ENCODE measurements around the gene ACSM5.
"Not testable (repeated sequence)": the region's sequence is repeated elsewhere in the genome, so short reads cannot be mapped to it uniquely, and the experiment has no call there.

The ACSM5 gene

GRCh38 chr16:20404637-20405036 lies 4.7 kb upstream of the ACSM5 start, which contains the start of gene PDILT:
PDILT (minus strand) TSS chr16:20404737; CDS start chr16:20399300, 5,437 bp downstream.
- TF ChIP-seq CTCF (IDR thresholded peaks at IDR 0.05; ENCODE audit: low read depth, low read length, missing control alignments) = no peak
- no peak within 1 kb of the TSS for H3K4me3 ChIP-seq (ENCODE audit: low read depth, low read length)
- no peak for DNase-seq (ENCODE audit: low read depth)
- in situ Hi-C loops (cut with HindIII; ENCODE audit: low sequenced_read_pairs) = no loop called here

- in situ Hi-C loops (cut with HindIII; ENCODE audit: low sequenced_read_pairs) = no loop called here
- TF ChIP-seq CTCF (IDR thresholded peaks at IDR 0.05; ENCODE audit: low read depth, low read length, missing control alignments) = no peak
- H3K4me3 ChIP-seq (ENCODE audit: low read depth, low read length) = no peak overlapping the region
- DNase-seq (ENCODE audit: low read depth) = no peak
Observed at GRCh38 chr16:20410121-20410723, 888 bp downstream of the ACSM5 start.

- in situ Hi-C loops (cut with HindIII; ENCODE audit: low sequenced_read_pairs) = no loop called here
- TF ChIP-seq CTCF (IDR thresholded peaks at IDR 0.05; ENCODE audit: low read depth, low read length, missing control alignments) = no peak
- no peak for DNase-seq (ENCODE audit: low read depth)
- H3K4me3 ChIP-seq (ENCODE audit: low read depth, low read length) = no peak overlapping the region
Observed at GRCh38 chr16:20411055-20411454, 1.7 kb downstream of the ACSM5 start.

GRCh38 chr16:20415541-20415940 lies 6.2 kb downstream of the ACSM5 start:
- no peak for DNase-seq (ENCODE audit: low read depth)
- in situ Hi-C loops (cut with HindIII; ENCODE audit: low sequenced_read_pairs) = no loop called here
- no peak for TF ChIP-seq CTCF (IDR thresholded peaks at IDR 0.05; ENCODE audit: low read depth, low read length, missing control alignments)
- no peak overlapping the region for H3K4me3 ChIP-seq (ENCODE audit: low read depth, low read length)

- DNase-seq (ENCODE audit: low read depth); in situ Hi-C loops (cut with HindIII; ENCODE audit: low sequenced_read_pairs); H3K4me3 ChIP-seq (ENCODE audit: low read depth, low read length): not testable (repeated sequence)
Observed at GRCh38 chr16:20419093-20419492, 9.8 kb downstream of the ACSM5 start.

GRCh38 chr16:20421748-20422147 lies 12.4 kb downstream of the ACSM5 start:
- H3K4me3 ChIP-seq (ENCODE audit: low read depth, low read length); in situ Hi-C loops (cut with HindIII; ENCODE audit: low sequenced_read_pairs); DNase-seq (ENCODE audit: low read depth): not testable (repeated sequence)

- DNase-seq (ENCODE audit: low read depth); in situ Hi-C loops (cut with HindIII; ENCODE audit: low sequenced_read_pairs); H3K4me3 ChIP-seq (ENCODE audit: low read depth, low read length): not testable (repeated sequence)
Observed at GRCh38 chr16:20423772-20424128, 14.4 kb downstream of the ACSM5 start.

GRCh38 chr16:20424129-20424866 lies 15.0 kb downstream of the ACSM5 start:
- DNase-seq (ENCODE audit: low read depth) = no peak
- in situ Hi-C loops (cut with HindIII; ENCODE audit: low sequenced_read_pairs) = no loop called here
- no peak overlapping the region for H3K4me3 ChIP-seq (ENCODE audit: low read depth, low read length)
- no peak for TF ChIP-seq CTCF (IDR thresholded peaks at IDR 0.05; ENCODE audit: low read depth, low read length, missing control alignments)

- H3K4me3 ChIP-seq (ENCODE audit: low read depth, low read length); in situ Hi-C loops (cut with HindIII; ENCODE audit: low sequenced_read_pairs); DNase-seq (ENCODE audit: low read depth): not testable (repeated sequence)
Observed at GRCh38 chr16:20427401-20427797, 18.1 kb downstream of the ACSM5 start.

- H3K4me3 ChIP-seq (ENCODE audit: low read depth, low read length); DNase-seq (ENCODE audit: low read depth); in situ Hi-C loops (cut with HindIII; ENCODE audit: low sequenced_read_pairs): not testable (repeated sequence)
Observed at GRCh38 chr16:20429499-20429898, 20.2 kb downstream of the ACSM5 start.

GRCh38 chr16:20430480-20430879 lies 21.1 kb downstream of the ACSM5 start:
- in situ Hi-C loops (cut with HindIII; ENCODE audit: low sequenced_read_pairs); H3K4me3 ChIP-seq (ENCODE audit: low read depth, low read length); DNase-seq (ENCODE audit: low read depth): not testable (repeated sequence)
